Tibial nerve (tissue), 4 donors: Measurements from ENCODE around the gene TNPO1. TPM values are rescaled to one million over a fixed set of nuclear protein-coding genes. Genes with fewer than 3 reads are reported as not detected.

Source experiments
- DNase-seq, 2 donors: peaks; one replicate each; pipeline ENCODE4 v3.0.0-alpha.2; 2019; ENCODE audit warnings: low spot score in 2 of 2
- H3K27ac ChIP-seq, 4 donors: fragments of 200-600 bp; sonication (generic) in 3 of 4; one replicate each; pipeline ENCODE4 v1.5.1; 2017 to 2019; ENCODE audit warnings: mild to moderate bottlenecking in 1 of 4
- H3K27me3 ChIP-seq, 2 donors: fragments of 200-600 bp; sonication (generic) in 1 of 2; one replicate each; pipeline versions ENCODE4 v1.5.1 to v1.6.0; 2017 to 2019
- H3K36me3 ChIP-seq, 3 donors: fragments of 200-600 bp; sonication (generic); one replicate each; pipeline ENCODE4 v1.5.1; 2018 to 2019
- H3K4me1 ChIP-seq, 4 donors: fragments of 200-600 bp; sonication (generic) in 3 of 4; one replicate each; pipeline ENCODE4 v1.5.1; 2017 to 2019
- H3K4me3 ChIP-seq, 4 donors: fragments of 200-600 bp; sonication (generic) in 3 of 4; one replicate each; pipeline ENCODE4 v1.5.1; 2017 to 2019; ENCODE audit warnings: mild to moderate bottlenecking in 1 of 4, moderate library complexity in 1 of 4
- H3K9me3 ChIP-seq, 4 donors: fragments of 200-600 bp; sonication (generic) in 3 of 4; one replicate each; pipeline ENCODE4 v1.5.1; 2017 to 2019
- EP300 ChIP-seq, 2 donors: sonication (generic); formaldehyde crosslinking; IDR thresholded peaks; one replicate each; pipeline ENCODE4 v1.6.1; 2017; ENCODE audit warnings: antibody characterized with exemption in 2 of 2, mild to moderate bottlenecking in 1 of 2
- POLR2A ChIP-seq, 2 donors: fragments of 450-650 bp; IDR thresholded peaks; one replicate each; pipeline ENCODE4 v1.6.1; 2017; ENCODE audit warnings: antibody characterized with exemption in 2 of 2, mild to moderate bottlenecking in 2 of 2, moderate library complexity in 2 of 2
- WGBS, 2 donors: methylation state at CpG; one replicate each; pipeline ENCODE4 v1.1.5; 2018; 5-methylcytosine and 5-hydroxymethylcytosine counted together
- total RNA-seq, 4 donors: library from RNA; depleted of rRNA; stranded (reverse); fragments of >200 nt; gene quantifications; one replicate each; pipeline ENCODE4 v1.1.0, GENCODE V29; 2016
- TF ChIP-seq, protein P1 (sequence below), 5 experiments: fragments of 200-600 bp in 3 of 5; fragments of 450-650 bp in 2 of 5; sonication (generic) in 3 of 5; IDR thresholded peaks; one replicate each; pipeline ENCODE4 v1.5.1; 2016 to 2019; ENCODE audit warnings: antibody characterized with exemption in 5 of 5, mild to moderate bottlenecking in 3 of 5, moderate library complexity in 2 of 5

The TNPO1 gene
- total RNA-seq, 4 donors from 2014 or later: 58.2 to 106 (median 81.4) TPM

DNA sequence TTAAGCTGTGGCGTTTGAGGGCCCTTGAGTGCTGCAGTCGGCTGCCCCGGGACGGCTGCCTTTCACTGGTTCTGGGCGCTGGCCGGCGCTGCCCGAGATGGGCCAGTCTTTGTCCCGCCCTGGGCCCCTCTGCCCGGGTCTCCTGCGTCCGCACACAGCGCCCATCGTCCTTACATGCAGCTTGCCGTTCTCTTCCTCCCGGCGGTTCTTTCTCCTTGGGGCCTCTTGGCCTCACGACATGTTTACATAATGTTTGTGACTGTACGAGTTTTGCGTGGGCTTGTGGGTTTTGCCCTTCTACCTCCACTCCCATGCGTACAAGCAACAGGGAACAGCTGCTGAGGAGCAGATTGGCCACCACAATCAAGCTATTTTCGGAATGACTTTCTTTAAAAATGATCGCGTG is 618 bp downstream of the TNPO1 start:
- Histone ChIP-seq H3K36me3 (no peaks in the 10 kb centered on the region), H3K27me3 (no peaks in the 10 kb centered on the region), H3K27ac (peak overlapping the region; percentile 87 to 99 (median 98)), H3K4me3 (peak overlapping the region; percentile 66 to 96 (median 90)), H3K9me3 (peaks cover 0 to under 1% (median 0%) of the 10 kb centered on the region in 4 donors), H3K4me1 (peaks cover 0 to 32% (median 11%) of the 10 kb centered on the region in 4 donors)
- 0% methylated on average over 24 of the region's 24 CpGs for WGBS, 2 donors
- DNase-seq: peak; percentile 26 to 35
- TF ChIP-seq POLR2A (IDR thresholded peaks at IDR 0.05) (no peak), EP300 (IDR thresholded peaks at IDR 0.05) (no peak)
- TF ChIP-seq, protein P1, sequence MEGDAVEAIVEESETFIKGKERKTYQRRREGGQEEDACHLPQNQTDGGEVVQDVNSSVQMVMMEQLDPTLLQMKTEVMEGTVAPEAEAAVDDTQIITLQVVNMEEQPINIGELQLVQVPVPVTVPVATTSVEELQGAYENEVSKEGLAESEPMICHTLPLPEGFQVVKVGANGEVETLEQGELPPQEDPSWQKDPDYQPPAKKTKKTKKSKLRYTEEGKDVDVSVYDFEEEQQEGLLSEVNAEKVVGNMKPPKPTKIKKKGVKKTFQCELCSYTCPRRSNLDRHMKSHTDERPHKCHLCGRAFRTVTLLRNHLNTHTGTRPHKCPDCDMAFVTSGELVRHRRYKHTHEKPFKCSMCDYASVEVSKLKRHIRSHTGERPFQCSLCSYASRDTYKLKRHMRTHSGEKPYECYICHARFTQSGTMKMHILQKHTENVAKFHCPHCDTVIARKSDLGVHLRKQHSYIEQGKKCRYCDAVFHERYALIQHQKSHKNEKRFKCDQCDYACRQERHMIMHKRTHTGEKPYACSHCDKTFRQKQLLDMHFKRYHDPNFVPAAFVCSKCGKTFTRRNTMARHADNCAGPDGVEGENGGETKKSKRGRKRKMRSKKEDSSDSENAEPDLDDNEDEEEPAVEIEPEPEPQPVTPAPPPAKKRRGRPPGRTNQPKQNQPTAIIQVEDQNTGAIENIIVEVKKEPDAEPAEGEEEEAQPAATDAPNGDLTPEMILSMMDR (IDR thresholded peaks at IDR 0.05): no peak

DNA sequence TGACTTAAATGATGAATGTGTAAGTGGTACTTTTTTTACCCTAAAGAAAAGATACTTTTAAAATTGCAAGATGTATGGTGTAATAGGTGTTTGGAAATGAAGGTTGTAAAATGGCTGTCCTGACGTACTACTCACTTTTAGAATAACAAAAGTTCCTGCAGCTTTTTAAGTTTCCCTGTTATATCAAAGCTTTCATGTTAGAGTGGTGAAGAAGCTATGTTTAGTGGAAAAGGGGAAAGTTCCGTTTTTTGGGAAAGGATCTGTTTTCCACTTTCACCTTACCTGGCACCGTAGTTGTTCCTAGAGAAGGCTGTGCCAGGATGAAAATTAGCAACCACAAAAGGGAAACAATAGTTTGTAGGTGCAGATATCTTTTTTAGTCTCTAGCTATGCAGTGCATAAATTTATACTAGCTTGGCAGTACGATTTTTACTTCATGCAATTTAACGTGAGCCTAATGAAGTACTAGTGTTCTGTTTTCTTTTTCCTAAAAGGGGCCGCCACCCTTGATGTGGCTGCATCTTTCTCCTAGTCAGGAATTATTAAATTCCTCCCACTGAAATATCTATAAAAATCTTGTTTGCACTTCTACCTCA is 1.3 kb downstream of the TNPO1 start:
- DNase-seq: no peak
- peak overlapping the region in 3 of 4 donors; percentile 97 to 99 (median 98) for H3K27ac ChIP-seq
- TF ChIP-seq, protein P1 (IDR thresholded peaks at IDR 0.05): no peak
- TF ChIP-seq EP300 (IDR thresholded peaks at IDR 0.05): no peak
- TF ChIP-seq POLR2A (IDR thresholded peaks at IDR 0.05): no peak
- H3K4me1 ChIP-seq: peaks cover 0 to 39% (median 14%) of the 10 kb centered on the region in 4 donors
- 7 to 9% methylated on average over 6 of the region's 6 CpGs for WGBS, 2 donors
- peak overlapping the region; percentile 66 to 96 (median 90) for H3K4me3 ChIP-seq
- no peaks in the 10 kb centered on the region for H3K36me3 ChIP-seq
- H3K27me3 ChIP-seq: no peaks in the 10 kb centered on the region
- no peaks in the 10 kb centered on the region for H3K9me3 ChIP-seq

GRCh38 chr5:72818866-72819534 is 2.5 kb downstream of the TNPO1 start:
- peaks cover 0 to 51% (median 14%) of the 10 kb centered on the region in 4 donors for H3K4me1 ChIP-seq
- 50 to 56% methylated on average over 5 of the region's 5 CpGs for WGBS, 2 donors

GRCh38 chr5:72821776-72822175 is 5.3 kb downstream of the TNPO1 start:
- Histone ChIP-seq H3K36me3 (peaks cover 0 to 8% (median 0%) of the 10 kb centered on the region in 3 donors), H3K27me3 (no peaks in the 10 kb centered on the region), H3K9me3 (no peaks in the 10 kb centered on the region), H3K27ac (no peak overlapping the region), H3K4me3 (no peak overlapping the region), H3K4me1 (peaks cover 0 to 45% (median 14%) of the 10 kb centered on the region in 4 donors)
- TF ChIP-seq, protein P1 (IDR thresholded peaks at IDR 0.05): no peak
- TF ChIP-seq EP300 (IDR thresholded peaks at IDR 0.05): no peak
- no peak for TF ChIP-seq POLR2A (IDR thresholded peaks at IDR 0.05)
- DNase-seq: no peak
- WGBS, 2 donors: 86 to 90% methylated on average over 2 of the region's 2 CpGs

More at GRCh38 chr5:72818866-72819534, 2.5 kb downstream of the TNPO1 start:
- no peak for TF ChIP-seq EP300 (IDR thresholded peaks at IDR 0.05)
- TF ChIP-seq, protein P1 (IDR thresholded peaks at IDR 0.05): peak; percentile 33 to 50 (median 49)
- no peak for TF ChIP-seq POLR2A (IDR thresholded peaks at IDR 0.05)
- Histone ChIP-seq H3K4me3 (peak overlapping the region in 1 of 4 donors; percentile 93), H3K9me3 (no peaks in the 10 kb centered on the region), H3K36me3 (no peaks in the 10 kb centered on the region), H3K27ac (peak overlapping the region in 1 of 4 donors; percentile 10), H3K27me3 (no peaks in the 10 kb centered on the region)
- DNase-seq: peak; percentile 37 to 55

- Histone ChIP-seq H3K27ac (no peak overlapping the region), H3K4me1 (peaks cover 0 to 42% (median 13%) of the 10 kb centered on the region in 4 donors), H3K27me3 (no peaks in the 10 kb centered on the region), H3K36me3 (peaks cover 0 to 8% (median 0%) of the 10 kb centered on the region in 3 donors), H3K9me3 (no peaks in the 10 kb centered on the region), H3K4me3 (no peak overlapping the region)
- 83 to 85% methylated on average over 2 of the region's 2 CpGs for WGBS, 2 donors
- DNase-seq: no peak
- TF ChIP-seq POLR2A (IDR thresholded peaks at IDR 0.05): no peak
- no peak for TF ChIP-seq EP300 (IDR thresholded peaks at IDR 0.05)
- TF ChIP-seq, protein P1 (IDR thresholded peaks at IDR 0.05): no peak
These were observed 6.5 kb downstream of the TNPO1 start for GRCh38 chr5:72822944-72823343.
